Activated T-cell treated with anti-CD3 and anti-CD28 coated beads, Interleukin-2, amount 50 U/mL, for 72 hours (primary cell): ENCODE measurements around the gene ATCAY. TPM values are rescaled to one million over a fixed set of nuclear protein-coding genes. Genes with fewer than 3 reads are reported as not detected.

ENCODE experiments used
- ATAC-seq, 2 donors: fragments of 150-1000 bp; cut with Tn5 transposase; replicated peaks in 1 of 2; 2 replicates each; pipeline ENCODE4 v1.10.0; 2021; ENCODE audit warnings: moderate library complexity in 2 of 2, mild to moderate bottlenecking in 1 of 2
- DNase-seq, 2 donors: peaks; one replicate each; pipeline ENCODE4 v3.0.0; 2021 to 2022; ENCODE audit warnings: mixed read lengths in 1 of 2
- H3K27ac Mint-ChIP-seq: one replicate; pipeline ENCODE4 v1.8.0; 2022; ENCODE audit warnings: mild to moderate bottlenecking, moderate library complexity, mixed read lengths
- H3K27me3 Mint-ChIP-seq: one replicate; pipeline ENCODE4 v1.8.0; 2022; ENCODE audit warnings: low read depth, mixed read lengths
- H3K36me3 Mint-ChIP-seq, 2 donors: one replicate each; pipeline ENCODE4 v1.8.0; 2022; ENCODE audit warnings: mixed read lengths in 2 of 2, mild to moderate bottlenecking in 1 of 2; ENCODE audit not compliant: insufficient read depth in 2 of 2
- H3K4me1 Mint-ChIP-seq: one replicate; pipeline ENCODE4 v1.8.0; 2022; ENCODE audit warnings: low read depth, mixed read lengths
- H3K4me3 Mint-ChIP-seq, 2 donors: one replicate each; pipeline ENCODE4 v1.8.0; 2022; ENCODE audit warnings: mild to moderate bottlenecking in 2 of 2, mixed read lengths in 2 of 2, moderate library complexity in 2 of 2
- H3K9me3 Mint-ChIP-seq, 2 donors: one replicate each; pipeline ENCODE4 v1.8.0; 2022; ENCODE audit warnings: mixed read lengths in 2 of 2
- total RNA-seq, 2 donors: library from RNA; stranded (reverse); gene quantifications; one replicate each; pipeline ENCODE4 v1.2.3, GENCODE V29; 2022

Gene ATCAY
- total RNA-seq = under 1 TPM in 1 of 2 donors, not detected in 1; 0.05 TPM

GRCh38 chr19:3880471-3881271, at the start of gene ATCAY:
TSS of gene ATCAY (plus strand) at chr19:3880685. CDS start at chr19:3885768, 5,083 bp downstream.
- no peak for ATAC-seq
- Mint-ChIP-seq H3K9me3 (no peaks in the 10 kb centered on the region), H3K36me3 (no peaks in the 10 kb centered on the region), H3K4me1 (no peaks in the 10 kb centered on the region), H3K27ac (no peak within 1 kb of the TSS), H3K27me3 (peaks cover 53% of the 10 kb centered on the region), H3K4me3 (peak within 1 kb of the TSS in 1 of 2 donors; percentile 7)
- DNase-seq = no peak

GRCh38 chr19:3831601-3832000, 48.9 kb upstream of the ATCAY start:
- Mint-ChIP-seq H3K4me3 (no peak overlapping the region), H3K27ac (no peak overlapping the region), H3K27me3 (no peaks in the 10 kb centered on the region), H3K36me3 (no peaks in the 10 kb centered on the region), H3K4me1 (no peaks in the 10 kb centered on the region), H3K9me3 (no peaks in the 10 kb centered on the region)
- ATAC-seq (no peak), DNase-seq (no peak)

GRCh38 chr19:3832001-3832400, 48.5 kb upstream of the ATCAY start:
- H3K4me1 Mint-ChIP-seq = no peaks in the 10 kb centered on the region
- no peak for ATAC-seq
- DNase-seq = no peak
- no peak overlapping the region for H3K4me3 Mint-ChIP-seq
- no peaks in the 10 kb centered on the region for H3K27me3 Mint-ChIP-seq
- no peak overlapping the region for H3K27ac Mint-ChIP-seq
- no peaks in the 10 kb centered on the region for H3K36me3 Mint-ChIP-seq
- no peaks in the 10 kb centered on the region for H3K9me3 Mint-ChIP-seq

- no peak for DNase-seq
- Mint-ChIP-seq H3K4me1 (no peaks in the 10 kb centered on the region), H3K27ac (no peak overlapping the region), H3K4me3 (no peak overlapping the region), H3K27me3 (no peaks in the 10 kb centered on the region), H3K9me3 (peaks cover 0 to 7% of the 10 kb centered on the region in 2 donors), H3K36me3 (peaks cover 0 to 2% of the 10 kb centered on the region in 2 donors)
- ATAC-seq = no peak
Observed at GRCh38 chr19:3833578-3834348, 46.7 kb upstream of the ATCAY start.

GRCh38 chr19:3834349-3835054, 46.0 kb upstream of the ATCAY start:
- Mint-ChIP-seq H3K4me3 (no peak overlapping the region), H3K27ac (no peak overlapping the region), H3K27me3 (no peaks in the 10 kb centered on the region), H3K36me3 (peaks cover 0 to 2% of the 10 kb centered on the region in 2 donors), H3K9me3 (peaks cover 0 to 7% of the 10 kb centered on the region in 2 donors), H3K4me1 (no peaks in the 10 kb centered on the region)
- DNase-seq (no peak), ATAC-seq (no peak)

- Mint-ChIP-seq H3K36me3 (peaks cover 0 to 2% of the 10 kb centered on the region in 2 donors), H3K4me1 (no peaks in the 10 kb centered on the region), H3K9me3 (peaks cover 0 to 7% of the 10 kb centered on the region in 2 donors), H3K4me3 (no peak overlapping the region), H3K27ac (no peak overlapping the region), H3K27me3 (no peaks in the 10 kb centered on the region)
- DNase-seq (no peak), ATAC-seq (no peak)
Observed at GRCh38 chr19:3835055-3835435, 45.4 kb upstream of the ATCAY start.

- Mint-ChIP-seq H3K9me3 (peaks cover 0 to 7% of the 10 kb centered on the region in 2 donors), H3K27me3 (no peaks in the 10 kb centered on the region), H3K36me3 (peaks cover 0 to 2% of the 10 kb centered on the region in 2 donors), H3K27ac (no peak overlapping the region), H3K4me3 (no peak overlapping the region), H3K4me1 (no peaks in the 10 kb centered on the region)
- ATAC-seq = no peak
- no peak for DNase-seq
Observed at GRCh38 chr19:3836887-3837286, 43.6 kb upstream of the ATCAY start.

GRCh38 chr19:3837332-3837731, 43.2 kb upstream of the ATCAY start:
- Mint-ChIP-seq H3K27ac (no peak overlapping the region), H3K4me1 (no peaks in the 10 kb centered on the region), H3K36me3 (peaks cover 0 to 2% of the 10 kb centered on the region in 2 donors), H3K4me3 (no peak overlapping the region), H3K27me3 (no peaks in the 10 kb centered on the region), H3K9me3 (peaks cover 0 to 7% of the 10 kb centered on the region in 2 donors)
- no peak for ATAC-seq
- no peak for DNase-seq

GRCh38 chr19:3837922-3838321, 42.6 kb upstream of the ATCAY start:
- no peaks in the 10 kb centered on the region for H3K4me1 Mint-ChIP-seq
- no peak for ATAC-seq
- no peaks in the 10 kb centered on the region for H3K27me3 Mint-ChIP-seq
- peaks cover 0 to 7% of the 10 kb centered on the region in 2 donors for H3K9me3 Mint-ChIP-seq
- H3K27ac Mint-ChIP-seq = no peak overlapping the region
- H3K36me3 Mint-ChIP-seq = peaks cover 0 to 2% of the 10 kb centered on the region in 2 donors
- no peak for DNase-seq
- no peak overlapping the region for H3K4me3 Mint-ChIP-seq

GRCh38 chr19:3838661-3839060, 41.8 kb upstream of the ATCAY start:
- no peaks in the 10 kb centered on the region for H3K4me1 Mint-ChIP-seq
- DNase-seq (no peak), ATAC-seq (no peak)
- H3K4me3 Mint-ChIP-seq = no peak overlapping the region
- H3K9me3 Mint-ChIP-seq = peaks cover 0 to 7% of the 10 kb centered on the region in 2 donors
- peaks cover 0 to 2% of the 10 kb centered on the region in 2 donors for H3K36me3 Mint-ChIP-seq
- H3K27ac Mint-ChIP-seq = no peak overlapping the region
- no peaks in the 10 kb centered on the region for H3K27me3 Mint-ChIP-seq

GRCh38 chr19:3839941-3840340, 40.5 kb upstream of the ATCAY start:
- no peak for ATAC-seq
- Mint-ChIP-seq H3K36me3 (peaks cover 0 to 2% of the 10 kb centered on the region in 2 donors), H3K9me3 (peaks cover 0 to 7% of the 10 kb centered on the region in 2 donors), H3K27me3 (no peaks in the 10 kb centered on the region), H3K27ac (no peak overlapping the region), H3K4me1 (no peaks in the 10 kb centered on the region), H3K4me3 (no peak overlapping the region)
- DNase-seq = no peak

- Mint-ChIP-seq H3K9me3 (peaks cover 0 to 7% of the 10 kb centered on the region in 2 donors), H3K27ac (no peak overlapping the region), H3K27me3 (no peaks in the 10 kb centered on the region), H3K4me3 (no peak overlapping the region), H3K36me3 (peaks cover 0 to 2% of the 10 kb centered on the region in 2 donors), H3K4me1 (no peaks in the 10 kb centered on the region)
- DNase-seq = no peak
- ATAC-seq = no peak
Observed at GRCh38 chr19:3840804-3841203, 39.7 kb upstream of the ATCAY start.

GRCh38 chr19:3842948-3843347, 37.5 kb upstream of the ATCAY start:
- no peaks in the 10 kb centered on the region for H3K36me3 Mint-ChIP-seq
- no peaks in the 10 kb centered on the region for H3K27me3 Mint-ChIP-seq
- no peaks in the 10 kb centered on the region for H3K9me3 Mint-ChIP-seq
- ATAC-seq (no peak), DNase-seq (no peak)
- H3K4me1 Mint-ChIP-seq = no peaks in the 10 kb centered on the region
- H3K27ac Mint-ChIP-seq = no peak overlapping the region
- no peak overlapping the region for H3K4me3 Mint-ChIP-seq
